Measurements from ENCODE around the gene KLHL29. TPM values are rescaled to one million over a fixed set of nuclear protein-coding genes. Genes with fewer than 3 reads are reported as not detected.

KLHL29 gene
- total and polyA plus RNA-seq, 4 donors = 0.29 to 2.3 (median 0.68) TPM

GRCh38 chr2:23659773-23660172 lies 274.8 kb downstream of the KLHL29 start:
- WGBS = 96% methylated on average over 2 of the region's 2 CpGs

GRCh38 chr2:23660237-23660636 lies 275.3 kb downstream of the KLHL29 start:
- 94% methylated on average over 2 of the region's 2 CpGs for WGBS
- H3K9me3 ChIP-seq (ENCODE audit: control insufficient read depth in 4 of 4, low read length in 3 of 4) = no peaks in the 10 kb centered on the region
- no peaks in the 10 kb centered on the region for H3K27me3 ChIP-seq (ENCODE audit: control insufficient read depth in 4 of 4, insufficient read depth in 4 of 4, low read length in 3 of 4)
- no peaks in the 10 kb centered on the region for H3K36me3 ChIP-seq (ENCODE audit: control insufficient read depth in 4 of 4, insufficient read depth in 3 of 4, low read depth in 1 of 4, low read length in 3 of 4)
- H3K4me3 ChIP-seq (ENCODE audit: low read depth in 1 of 3, low read length in 3 of 3) = no peak overlapping the region
- H3K9ac ChIP-seq (ENCODE audit: low read depth in 1 of 2, low read length in 2 of 2) = no peak overlapping the region
- H3K27ac ChIP-seq (ENCODE audit: low read depth in 1 of 2, low read length in 2 of 2) = no peak overlapping the region
- no peak for DNase-seq (ENCODE audit: low spot score)
- H3K4me1 ChIP-seq (ENCODE audit: control insufficient read depth in 4 of 4, insufficient read depth in 4 of 4, low read length in 3 of 4) = no peaks in the 10 kb centered on the region
- no peak for TF ChIP-seq CTCF (IDR thresholded peaks at IDR 0.05; ENCODE audit: low read depth, low read length, missing input control)
- TF ChIP-seq HNF4G (IDR thresholded peaks at IDR 0.05) = no peak
- no peak for TF ChIP-seq RAD21 (IDR thresholded peaks at IDR 0.05)
- no peak for TF ChIP-seq TAF1 (conservative IDR thresholded peaks at IDR 0.05)
- TF ChIP-seq, protein P1, sequence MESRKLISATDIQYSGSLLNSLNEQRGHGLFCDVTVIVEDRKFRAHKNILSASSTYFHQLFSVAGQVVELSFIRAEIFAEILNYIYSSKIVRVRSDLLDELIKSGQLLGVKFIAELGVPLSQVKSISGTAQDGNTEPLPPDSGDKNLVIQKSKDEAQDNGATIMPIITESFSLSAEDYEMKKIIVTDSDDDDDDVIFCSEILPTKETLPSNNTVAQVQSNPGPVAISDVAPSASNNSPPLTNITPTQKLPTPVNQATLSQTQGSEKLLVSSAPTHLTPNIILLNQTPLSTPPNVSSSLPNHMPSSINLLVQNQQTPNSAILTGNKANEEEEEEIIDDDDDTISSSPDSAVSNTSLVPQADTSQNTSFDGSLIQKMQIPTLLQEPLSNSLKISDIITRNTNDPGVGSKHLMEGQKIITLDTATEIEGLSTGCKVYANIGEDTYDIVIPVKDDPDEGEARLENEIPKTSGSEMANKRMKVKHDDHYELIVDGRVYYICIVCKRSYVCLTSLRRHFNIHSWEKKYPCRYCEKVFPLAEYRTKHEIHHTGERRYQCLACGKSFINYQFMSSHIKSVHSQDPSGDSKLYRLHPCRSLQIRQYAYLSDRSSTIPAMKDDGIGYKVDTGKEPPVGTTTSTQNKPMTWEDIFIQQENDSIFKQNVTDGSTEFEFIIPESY (IDR thresholded peaks at IDR 0.05) = no peak
- no peak for TF ChIP-seq NR2F2 (IDR thresholded peaks at IDR 0.05)

More at GRCh38 chr2:23659773-23660172, 274.8 kb downstream of the KLHL29 start:
- Histone ChIP-seq H3K9me3 (ENCODE audit: control insufficient read depth in 4 of 4, low read length in 3 of 4) (no peaks in the 10 kb centered on the region), H3K27ac (ENCODE audit: low read depth in 1 of 2, low read length in 2 of 2) (no peak overlapping the region), H3K4me3 (ENCODE audit: low read depth in 1 of 3, low read length in 3 of 3) (no peak overlapping the region), H3K36me3 (ENCODE audit: control insufficient read depth in 4 of 4, insufficient read depth in 3 of 4, low read depth in 1 of 4, low read length in 3 of 4) (no peaks in the 10 kb centered on the region), H3K27me3 (ENCODE audit: control insufficient read depth in 4 of 4, insufficient read depth in 4 of 4, low read length in 3 of 4) (no peaks in the 10 kb centered on the region), H3K9ac (ENCODE audit: low read depth in 1 of 2, low read length in 2 of 2) (no peak overlapping the region), H3K4me1 (ENCODE audit: control insufficient read depth in 4 of 4, insufficient read depth in 4 of 4, low read length in 3 of 4) (no peaks in the 10 kb centered on the region)
- DNase-seq (ENCODE audit: low spot score) = no peak
- no peak for TF ChIP-seq SP1 (IDR thresholded peaks at IDR 0.05)
- no peak for TF ChIP-seq HNF4G (IDR thresholded peaks at IDR 0.05)
- no peak for TF ChIP-seq RXRA (IDR thresholded peaks at IDR 0.05)
- TF ChIP-seq TAF1 (conservative IDR thresholded peaks at IDR 0.05) = no peak
- no peak for TF ChIP-seq GABPA (IDR thresholded peaks at IDR 0.05 in 1 of 2, conservative IDR thresholded peaks at IDR 0.05 in 1 of 2)
- no peak for TF ChIP-seq FOXA1 (IDR thresholded peaks at IDR 0.05)
- TF ChIP-seq REST (IDR thresholded peaks at IDR 0.05) = no peak
- no peak for TF ChIP-seq YY1 (IDR thresholded peaks at IDR 0.05)
- TF ChIP-seq CTCF (IDR thresholded peaks at IDR 0.05; ENCODE audit: low read depth, low read length, missing input control) = no peak
- no peak for TF ChIP-seq ATF3 (IDR thresholded peaks at IDR 0.05)
- TF ChIP-seq HNF4A (conservative IDR thresholded peaks at IDR 0.05) = no peak
- no peak for TF ChIP-seq NR2F2 (IDR thresholded peaks at IDR 0.05)
- TF ChIP-seq, protein P2, sequence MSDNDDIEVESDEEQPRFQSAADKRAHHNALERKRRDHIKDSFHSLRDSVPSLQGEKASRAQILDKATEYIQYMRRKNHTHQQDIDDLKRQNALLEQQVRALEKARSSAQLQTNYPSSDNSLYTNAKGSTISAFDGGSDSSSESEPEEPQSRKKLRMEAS (IDR thresholded peaks at IDR 0.05) = no peak
- TF ChIP-seq EGR1 (IDR thresholded peaks at IDR 0.05; ENCODE audit: low read depth in 2 of 2) = no peak

All from liver (tissue), 9 donors.